Measurements from ENCODE around the gene SEMA3D. TPM values are rescaled to one million over a fixed set of nuclear protein-coding genes. Genes with fewer than 3 reads are reported as not detected.

The SEMA3D gene
- total and polyA plus RNA-seq, 2 donors (not counting 1 experiment from before 2014, with no cell fraction given), result 0.46 to 0.59 TPM

GRCh38 chr7:85104432-85105205, 82.2 kb downstream of the SEMA3D start:
- TF ChIP-seq CTCF (IDR thresholded peaks at IDR 0.05) (no peak), EZH2 (IDR thresholded peaks at IDR 0.05; ENCODE audit: borderline replicate concordance, insufficient read depth, low read depth, low read length, poor library complexity, severe bottlenecking) (no peak)
- H3K4me3 Mint-ChIP-seq, result no peak overlapping the region
- no peak for ATAC-seq (ENCODE audit: low read depth)
- H3K9me3 Mint-ChIP-seq (ENCODE audit: insufficient read depth), result no peaks in the 10 kb centered on the region
- H3K4me2 ChIP-seq (replicated peaks; ENCODE audit: low read depth, low read length, poor library complexity, severe bottlenecking), result no peak overlapping the region
- ChIA-PET CTCF (no interaction called here), POLR2A (no interaction called here)
- H3K4me3 ChIP-seq (ENCODE audit: control extremely low read depth in 1 of 5, extremely low read depth in 1 of 5, insufficient read depth in 1 of 5, low read depth in 2 of 5, low read length in 4 of 5), result no peak overlapping the region
- no peaks in the 10 kb centered on the region for H3K4me1 Mint-ChIP-seq
- no peaks in the 10 kb centered on the region for H3K27me3 Mint-ChIP-seq
- intact Hi-C loops (cut with micrococcal nuclease), result no loop called here
- no peaks in the 10 kb centered on the region for H4K20me1 ChIP-seq (ENCODE audit: control insufficient read depth, insufficient read depth, low read length, poor library complexity, severe bottlenecking)
- no peak overlapping the region for H2AFZ ChIP-seq (ENCODE audit: insufficient read depth, low read depth, low read length, poor library complexity, severe bottlenecking)
- no peak overlapping the region for H3K27ac ChIP-seq (ENCODE audit: low read length in 2 of 2)
- H3K9ac ChIP-seq (ENCODE audit: low read length), result no peak overlapping the region
- WGBS (ENCODE audit: insufficient coverage), result no CpG with 5 or more reads among the region's 4 CpGs
- no peaks in the 10 kb centered on the region for H3K36me3 ChIP-seq (replicated peaks in 1 of 2; ENCODE audit: control extremely low read depth in 1 of 2, control insufficient read depth in 1 of 2, extremely low read depth in 1 of 2, insufficient read depth in 2 of 2, low read length in 1 of 2)
- H3K4me1 ChIP-seq (ENCODE audit: control insufficient read depth in 2 of 2, insufficient read depth in 2 of 2, low read length in 2 of 2), result no peaks in the 10 kb centered on the region
- H3K27ac Mint-ChIP-seq, result no peak overlapping the region
- no peaks in the 10 kb centered on the region for H3K9me3 ChIP-seq (ENCODE audit: control extremely low read depth in 1 of 3, control insufficient read depth in 2 of 3, insufficient read depth in 1 of 3, low read length in 2 of 3)
- DNase-seq, result no peak
- H3K79me2 ChIP-seq (ENCODE audit: control insufficient read depth, insufficient read depth, low read length), result no peaks in the 10 kb centered on the region
- H3K27me3 ChIP-seq (replicated peaks in 1 of 4; ENCODE audit: control extremely low read depth in 1 of 4, control insufficient read depth in 3 of 4, insufficient read depth in 4 of 4, low read length in 3 of 4), result no peaks in the 10 kb centered on the region

GRCh38 chr7:85103962-85104361, 82.9 kb downstream of the SEMA3D start:
- H3K4me1 Mint-ChIP-seq, result no peaks in the 10 kb centered on the region
- H3K4me1 ChIP-seq (ENCODE audit: control insufficient read depth in 2 of 2, insufficient read depth in 2 of 2, low read length in 2 of 2), result no peaks in the 10 kb centered on the region
- no peak for ATAC-seq (ENCODE audit: low read depth)
- CTCF ChIA-PET, result no interaction called here
- H3K27me3 Mint-ChIP-seq, result no peaks in the 10 kb centered on the region
- no peak overlapping the region for H3K27ac ChIP-seq (ENCODE audit: low read length in 2 of 2)
- intact Hi-C loops (cut with micrococcal nuclease), result no loop called here
- no peak for DNase-seq
- H2AFZ ChIP-seq (ENCODE audit: insufficient read depth, low read depth, low read length, poor library complexity, severe bottlenecking), result no peak overlapping the region
- TF ChIP-seq CTCF (IDR thresholded peaks at IDR 0.05), result no peak
- TF ChIP-seq EZH2 (IDR thresholded peaks at IDR 0.05; ENCODE audit: borderline replicate concordance, insufficient read depth, low read depth, low read length, poor library complexity, severe bottlenecking), result no peak
- no peak overlapping the region for H3K4me3 Mint-ChIP-seq
- H4K20me1 ChIP-seq (ENCODE audit: control insufficient read depth, insufficient read depth, low read length, poor library complexity, severe bottlenecking), result no peaks in the 10 kb centered on the region
- H3K36me3 ChIP-seq (replicated peaks in 1 of 2; ENCODE audit: control extremely low read depth in 1 of 2, control insufficient read depth in 1 of 2, extremely low read depth in 1 of 2, insufficient read depth in 2 of 2, low read length in 1 of 2), result no peaks in the 10 kb centered on the region
- H3K79me2 ChIP-seq (ENCODE audit: control insufficient read depth, insufficient read depth, low read length), result no peaks in the 10 kb centered on the region
- no peak overlapping the region for H3K9ac ChIP-seq (ENCODE audit: low read length)
- no peak overlapping the region for H3K4me3 ChIP-seq (ENCODE audit: control extremely low read depth in 1 of 5, extremely low read depth in 1 of 5, insufficient read depth in 1 of 5, low read depth in 2 of 5, low read length in 4 of 5)
- no peak overlapping the region for H3K4me2 ChIP-seq (replicated peaks; ENCODE audit: low read depth, low read length, poor library complexity, severe bottlenecking)
- no peaks in the 10 kb centered on the region for H3K9me3 Mint-ChIP-seq (ENCODE audit: insufficient read depth)
- no peaks in the 10 kb centered on the region for H3K9me3 ChIP-seq (ENCODE audit: control extremely low read depth in 1 of 3, control insufficient read depth in 2 of 3, insufficient read depth in 1 of 3, low read length in 2 of 3)
- H3K27ac Mint-ChIP-seq, result no peak overlapping the region
- no peaks in the 10 kb centered on the region for H3K27me3 ChIP-seq (replicated peaks in 1 of 4; ENCODE audit: control extremely low read depth in 1 of 4, control insufficient read depth in 3 of 4, insufficient read depth in 4 of 4, low read length in 3 of 4)
- POLR2A ChIA-PET, result no interaction called here

Data from B cell (primary cell).